Activated naive CD8-positive, alpha-beta T cell treated with anti-CD3 and anti-CD28 coated beads for 36 hours (primary cell): ENCODE measurements around the gene EVC. TPM values are rescaled to one million over a fixed set of nuclear protein-coding genes. Genes with fewer than 3 reads are reported as not detected.

ENCODE experiments used
- DNase-seq: peaks from one replicate; pipeline ENCODE4 v3.0.0; 2021
- H3K27ac Mint-ChIP-seq: one replicate; pipeline ENCODE4 v1.8.0; 2022; ENCODE audit warnings: mild to moderate bottlenecking, moderate library complexity, mixed read lengths
- H3K27me3 Mint-ChIP-seq: one replicate; pipeline ENCODE4 v1.8.0; 2022; ENCODE audit warnings: mild to moderate bottlenecking, mixed read lengths
- H3K36me3 Mint-ChIP-seq: one replicate; pipeline ENCODE4 v1.8.0; 2021; ENCODE audit warnings: mild to moderate bottlenecking, mixed read lengths
- H3K4me1 Mint-ChIP-seq: one replicate; pipeline ENCODE4 v1.8.0; 2021; ENCODE audit warnings: mixed read lengths
- H3K4me3 Mint-ChIP-seq: one replicate; pipeline ENCODE4 v1.8.0; 2022; ENCODE audit warnings: mild to moderate bottlenecking, moderate library complexity, mixed read lengths
- H3K9me3 Mint-ChIP-seq: one replicate; pipeline ENCODE4 v1.8.0; 2022; ENCODE audit warnings: mixed read lengths
- total RNA-seq, 2 experiments: library from RNA; stranded (reverse); gene quantifications; one replicate each; pipeline ENCODE4 v1.2.3, GENCODE V29; 2021

The EVC gene
- total RNA-seq = under 1 TPM; 0.06 to 0.08 TPM

DNA sequence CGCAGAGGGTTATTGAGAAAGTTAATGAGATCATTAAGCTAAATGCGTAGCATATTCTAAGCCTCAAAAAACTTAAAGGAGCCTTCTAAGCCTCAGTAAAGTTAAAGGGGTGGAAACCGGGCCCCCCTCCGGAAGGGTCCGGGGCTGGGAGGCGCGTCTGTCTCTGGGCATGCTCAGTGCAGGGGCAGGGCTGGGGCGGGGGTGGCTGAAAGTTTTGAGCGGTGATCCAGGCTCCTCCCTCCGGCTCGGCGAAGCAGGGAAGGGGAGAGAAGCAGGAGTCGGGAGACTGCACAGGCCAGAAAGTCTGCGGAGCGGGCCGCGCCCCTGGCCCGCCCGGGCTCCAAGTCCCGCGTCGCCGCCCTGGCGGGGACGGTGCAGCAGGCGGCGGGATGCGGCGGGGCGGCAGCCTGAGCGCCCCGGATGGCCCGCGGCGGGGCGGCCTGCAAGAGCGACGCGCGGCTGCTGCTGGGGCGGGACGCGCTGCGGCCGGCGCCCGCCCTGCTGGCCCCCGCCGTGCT lies at the start of gene EVC:
EVC (plus strand) TSS at position 241 of the 518 bp plus-strand sequence; CDS start at position 421, 180 bp downstream.
- Mint-ChIP-seq H3K9me3 (peaks cover 11% of the 10 kb centered on the region), H3K27me3 (peaks cover 59% of the 10 kb centered on the region), H3K27ac (no peak within 1 kb of the TSS), H3K4me3 (peak within 1 kb of the TSS; percentile 10), H3K36me3 (no peaks in the 10 kb centered on the region), H3K4me1 (peaks cover 7% of the 10 kb centered on the region)
- DNase-seq = no peak

GRCh38 chr4:5661237-5661636 lies 49.8 kb upstream of the EVC start:
- H3K4me1 Mint-ChIP-seq = no peaks in the 10 kb centered on the region
- H3K27me3 Mint-ChIP-seq = peaks cover 16% of the 10 kb centered on the region
- H3K36me3 Mint-ChIP-seq = no peaks in the 10 kb centered on the region
- no peak overlapping the region for H3K27ac Mint-ChIP-seq
- peaks cover 8% of the 10 kb centered on the region for H3K9me3 Mint-ChIP-seq
- no peak for DNase-seq
- H3K4me3 Mint-ChIP-seq = no peak overlapping the region

DNA sequence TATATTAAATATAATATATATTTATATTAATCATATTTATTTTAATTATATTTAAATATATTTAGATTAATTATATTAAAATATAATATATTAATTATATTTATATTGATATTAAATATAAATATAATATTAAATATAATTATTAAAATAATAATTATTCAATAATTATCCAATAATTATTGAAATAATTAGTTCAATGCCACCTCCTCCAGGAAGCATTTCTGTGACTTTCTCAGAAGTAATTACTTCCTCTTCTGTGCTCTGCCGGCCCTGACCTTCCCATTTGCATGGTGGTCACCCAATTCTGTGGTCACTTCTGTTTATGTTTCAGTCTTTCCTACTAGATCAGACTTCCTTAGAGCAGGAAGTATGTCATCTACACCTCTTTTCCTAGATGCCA lies 48.4 kb upstream of the EVC start:
- H3K27ac Mint-ChIP-seq = no peak overlapping the region
- H3K36me3 Mint-ChIP-seq = no peaks in the 10 kb centered on the region
- peaks cover 13% of the 10 kb centered on the region for H3K27me3 Mint-ChIP-seq
- peaks cover 10% of the 10 kb centered on the region for H3K9me3 Mint-ChIP-seq
- DNase-seq = no peak
- H3K4me3 Mint-ChIP-seq = no peak overlapping the region
- H3K4me1 Mint-ChIP-seq = no peaks in the 10 kb centered on the region

DNA sequence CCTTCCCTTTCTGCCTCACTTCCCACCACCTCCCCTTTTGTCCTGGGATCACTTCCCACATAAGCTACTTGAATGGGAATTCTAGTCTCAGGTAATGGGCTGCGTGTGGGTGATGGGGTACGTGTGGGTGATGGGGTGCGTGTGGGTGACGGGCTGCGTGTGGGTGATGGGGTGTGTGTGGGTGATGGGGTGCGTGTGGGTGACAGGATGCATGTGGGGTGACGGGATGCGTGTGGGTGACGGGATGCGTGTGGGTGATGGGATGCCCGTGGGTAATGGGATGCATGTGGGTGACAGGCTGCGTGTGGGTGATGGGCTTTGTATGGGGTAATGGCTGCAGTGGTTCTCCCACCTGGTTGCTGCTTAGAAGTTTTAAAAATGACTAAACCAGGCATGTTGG lies 46.2 kb upstream of the EVC start:
- DNase-seq = no peak
- H3K27me3 Mint-ChIP-seq = peaks cover 3% of the 10 kb centered on the region
- no peak overlapping the region for H3K4me3 Mint-ChIP-seq
- H3K4me1 Mint-ChIP-seq = no peaks in the 10 kb centered on the region
- no peak overlapping the region for H3K27ac Mint-ChIP-seq
- H3K9me3 Mint-ChIP-seq = peaks cover 10% of the 10 kb centered on the region
- H3K36me3 Mint-ChIP-seq = no peaks in the 10 kb centered on the region

DNA sequence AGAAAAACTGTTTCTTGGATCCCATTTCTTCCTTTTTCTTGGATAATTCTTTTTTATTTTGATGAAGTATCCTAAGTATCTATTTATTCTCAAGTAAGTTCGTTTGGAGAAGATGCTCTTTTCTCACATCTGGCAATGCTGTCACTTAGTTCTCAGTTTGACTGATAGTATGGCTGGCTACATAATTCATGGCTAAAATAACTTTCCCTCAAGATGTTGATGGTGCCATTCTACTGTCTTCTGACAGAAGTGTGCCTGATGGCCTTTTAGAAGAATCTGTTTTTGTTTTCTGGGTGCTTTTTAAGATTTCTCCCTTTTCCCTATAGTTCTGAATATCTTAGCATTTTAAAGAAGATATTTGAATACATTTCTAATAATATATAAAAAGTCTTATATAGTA lies 44.3 kb upstream of the EVC start:
- no peaks in the 10 kb centered on the region for H3K4me1 Mint-ChIP-seq
- H3K27ac Mint-ChIP-seq = no peak overlapping the region
- no peak for DNase-seq

DNA sequence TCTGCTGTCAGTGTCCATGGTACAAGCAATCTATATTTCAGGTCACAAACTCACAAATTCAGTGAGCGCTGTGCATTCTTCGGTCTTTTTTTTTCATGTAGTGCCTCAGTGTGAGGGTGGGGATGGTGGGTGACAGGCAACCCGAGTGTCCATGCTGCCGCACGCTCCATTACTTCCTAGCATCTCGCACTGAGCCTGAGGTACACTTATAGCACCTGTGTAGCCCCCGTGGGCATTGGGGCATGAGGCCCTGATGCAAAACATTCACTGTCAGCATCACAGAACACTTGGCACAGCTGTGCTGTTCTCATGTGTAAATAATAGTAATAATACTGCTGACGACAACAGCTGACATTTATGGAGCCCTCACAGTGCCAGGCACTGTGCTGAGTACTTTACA lies 34.2 kb upstream of the EVC start:
- H3K4me3 Mint-ChIP-seq = no peak overlapping the region
- no peak for DNase-seq
- no peaks in the 10 kb centered on the region for H3K36me3 Mint-ChIP-seq
- no peaks in the 10 kb centered on the region for H3K4me1 Mint-ChIP-seq
- no peak overlapping the region for H3K27ac Mint-ChIP-seq
- H3K9me3 Mint-ChIP-seq = no peaks in the 10 kb centered on the region
- H3K27me3 Mint-ChIP-seq = no peaks in the 10 kb centered on the region

More for the DNA sequence above, 44.3 kb upstream of the EVC start:
- Mint-ChIP-seq H3K4me3 (no peak overlapping the region), H3K27me3 (peaks cover 3% of the 10 kb centered on the region), H3K36me3 (no peaks in the 10 kb centered on the region), H3K9me3 (peaks cover 6% of the 10 kb centered on the region)

DNA sequence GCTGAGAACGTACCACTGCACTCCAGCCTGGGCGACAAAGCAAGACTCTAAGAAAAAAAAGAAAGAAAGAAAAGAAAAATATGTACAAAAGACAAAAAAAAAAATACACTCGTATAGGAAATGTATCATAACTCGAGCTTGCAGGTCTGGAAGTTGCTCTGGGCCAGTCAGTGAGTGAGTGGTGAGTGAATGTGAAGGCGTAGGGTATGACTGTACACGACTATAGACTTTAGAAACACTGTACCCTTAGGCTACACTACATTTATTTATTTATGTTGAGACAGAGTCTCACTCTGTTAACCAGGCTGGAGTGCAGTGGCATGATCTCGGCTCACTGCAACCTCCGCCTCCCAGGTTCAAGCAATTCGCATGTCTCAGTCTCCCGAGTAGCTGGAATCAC lies 32.0 kb upstream of the EVC start:
- Mint-ChIP-seq H3K36me3 (no peaks in the 10 kb centered on the region), H3K9me3 (no peaks in the 10 kb centered on the region), H3K4me1 (no peaks in the 10 kb centered on the region), H3K27me3 (no peaks in the 10 kb centered on the region), H3K27ac (no peak overlapping the region), H3K4me3 (no peak overlapping the region)
- no peak for DNase-seq

GRCh38 chr4:5683566-5683965 lies 27.4 kb upstream of the EVC start:
- Mint-ChIP-seq H3K9me3 (peaks cover 4% of the 10 kb centered on the region), H3K36me3 (no peaks in the 10 kb centered on the region), H3K4me1 (no peaks in the 10 kb centered on the region), H3K4me3 (no peak overlapping the region), H3K27me3 (no peaks in the 10 kb centered on the region), H3K27ac (no peak overlapping the region)
- DNase-seq = no peak

- no peaks in the 10 kb centered on the region for H3K36me3 Mint-ChIP-seq
- peaks cover 4% of the 10 kb centered on the region for H3K9me3 Mint-ChIP-seq
- H3K4me1 Mint-ChIP-seq = no peaks in the 10 kb centered on the region
- no peak overlapping the region for H3K4me3 Mint-ChIP-seq
- no peaks in the 10 kb centered on the region for H3K27me3 Mint-ChIP-seq
- no peak overlapping the region for H3K27ac Mint-ChIP-seq
- no peak for DNase-seq
These were observed 25.7 kb upstream of the EVC start for GRCh38 chr4:5685296-5685695.

DNA sequence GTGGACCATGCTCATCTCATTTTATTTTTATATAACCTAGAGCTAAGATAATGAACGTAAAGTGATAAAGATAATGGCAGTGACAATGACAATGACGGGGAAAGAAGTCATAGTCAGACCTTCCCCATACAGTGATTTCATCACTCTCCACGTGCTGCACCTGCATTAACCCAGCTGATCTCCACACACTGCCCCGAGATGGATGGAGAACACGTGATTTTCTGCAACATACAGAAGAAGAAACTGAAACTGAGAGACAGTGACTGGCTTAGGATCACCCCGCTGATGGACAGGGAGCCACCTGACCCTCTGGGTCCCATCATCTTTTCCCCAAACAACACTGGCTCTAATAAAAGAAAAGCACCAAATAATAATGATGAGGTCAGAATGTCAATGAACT lies 24.7 kb upstream of the EVC start:
- no peaks in the 10 kb centered on the region for H3K4me1 Mint-ChIP-seq
- H3K4me3 Mint-ChIP-seq = no peak overlapping the region
- H3K27ac Mint-ChIP-seq = no peak overlapping the region
- no peaks in the 10 kb centered on the region for H3K27me3 Mint-ChIP-seq
- no peaks in the 10 kb centered on the region for H3K36me3 Mint-ChIP-seq
- peaks cover 4% of the 10 kb centered on the region for H3K9me3 Mint-ChIP-seq
- no peak for DNase-seq

GRCh38 chr4:5689065-5689464 lies 21.9 kb upstream of the EVC start:
- H3K4me1 Mint-ChIP-seq = no peaks in the 10 kb centered on the region
- no peaks in the 10 kb centered on the region for H3K27me3 Mint-ChIP-seq
- H3K27ac Mint-ChIP-seq = no peak overlapping the region
- peaks cover 4% of the 10 kb centered on the region for H3K9me3 Mint-ChIP-seq
- DNase-seq = no peak
- H3K36me3 Mint-ChIP-seq = no peaks in the 10 kb centered on the region
- no peak overlapping the region for H3K4me3 Mint-ChIP-seq

GRCh38 chr4:5691491-5692132 lies 19.4 kb upstream of the EVC start:
- H3K27me3 Mint-ChIP-seq = no peaks in the 10 kb centered on the region
- no peaks in the 10 kb centered on the region for H3K36me3 Mint-ChIP-seq
- H3K27ac Mint-ChIP-seq = no peak overlapping the region
- no peaks in the 10 kb centered on the region for H3K4me1 Mint-ChIP-seq
- no peak overlapping the region for H3K4me3 Mint-ChIP-seq
- no peaks in the 10 kb centered on the region for H3K9me3 Mint-ChIP-seq
- DNase-seq = no peak

- Mint-ChIP-seq H3K4me3 (no peak overlapping the region), H3K36me3 (no peaks in the 10 kb centered on the region), H3K9me3 (no peaks in the 10 kb centered on the region), H3K27ac (no peak overlapping the region), H3K4me1 (no peaks in the 10 kb centered on the region), H3K27me3 (no peaks in the 10 kb centered on the region)
- no peak for DNase-seq
These were observed 17.1 kb upstream of the EVC start for GRCh38 chr4:5693871-5694270.

- H3K27me3 Mint-ChIP-seq = peaks cover 3% of the 10 kb centered on the region
These were observed 14.7 kb upstream of the EVC start for GRCh38 chr4:5696341-5696740.

DNA sequence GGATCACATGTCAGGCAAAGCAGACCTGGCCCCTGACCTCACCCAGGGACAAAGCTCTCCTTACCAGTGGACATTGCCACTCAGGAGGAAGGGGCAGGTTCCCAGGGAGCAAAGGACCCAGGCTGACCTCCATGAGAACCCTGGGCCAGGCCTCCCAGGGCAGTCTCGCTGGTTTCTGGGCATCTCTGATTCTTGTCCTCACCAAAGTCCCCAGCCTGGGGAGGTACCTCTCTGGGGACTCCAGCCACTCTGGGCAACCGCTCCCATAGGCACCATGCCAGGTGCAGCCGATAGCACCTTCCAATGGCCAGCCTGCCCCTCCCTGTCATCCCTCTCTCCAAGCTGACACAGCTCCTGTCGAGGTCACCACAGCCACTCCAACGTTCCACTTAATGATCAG lies 10.5 kb upstream of the EVC start:
- Mint-ChIP-seq H3K4me3 (no peak overlapping the region), H3K27me3 (peaks cover 18% of the 10 kb centered on the region), H3K4me1 (no peaks in the 10 kb centered on the region), H3K36me3 (no peaks in the 10 kb centered on the region), H3K9me3 (peaks cover 5% of the 10 kb centered on the region), H3K27ac (no peak overlapping the region)
- DNase-seq = no peak

More at GRCh38 chr4:5696341-5696740, 14.7 kb upstream of the EVC start:
- Mint-ChIP-seq H3K4me3 (no peak overlapping the region), H3K9me3 (no peaks in the 10 kb centered on the region), H3K36me3 (no peaks in the 10 kb centered on the region), H3K27ac (no peak overlapping the region), H3K4me1 (no peaks in the 10 kb centered on the region)
- no peak for DNase-seq

GRCh38 chr4:5701971-5702370 lies 9.0 kb upstream of the EVC start:
- DNase-seq = no peak
- H3K27ac Mint-ChIP-seq = no peak overlapping the region
- peaks cover 5% of the 10 kb centered on the region for H3K9me3 Mint-ChIP-seq
- peaks cover 25% of the 10 kb centered on the region for H3K27me3 Mint-ChIP-seq
- peak overlapping the region; percentile 18 for H3K4me3 Mint-ChIP-seq
- no peaks in the 10 kb centered on the region for H3K36me3 Mint-ChIP-seq
- no peaks in the 10 kb centered on the region for H3K4me1 Mint-ChIP-seq
